HG03025 (cell line): ENCODE measurements around the gene EFTUD2.

Experiments used
- ATAC-seq: cut with Tn5 transposase; IDR thresholded peaks from one replicate; pipeline ENCODE4 v1.9.1; 2021; ENCODE audit warnings: mild to moderate bottlenecking, moderate library complexity; ENCODE audit not compliant: unreplicated experiment, low FRiP score

The EFTUD2 gene

DNA sequence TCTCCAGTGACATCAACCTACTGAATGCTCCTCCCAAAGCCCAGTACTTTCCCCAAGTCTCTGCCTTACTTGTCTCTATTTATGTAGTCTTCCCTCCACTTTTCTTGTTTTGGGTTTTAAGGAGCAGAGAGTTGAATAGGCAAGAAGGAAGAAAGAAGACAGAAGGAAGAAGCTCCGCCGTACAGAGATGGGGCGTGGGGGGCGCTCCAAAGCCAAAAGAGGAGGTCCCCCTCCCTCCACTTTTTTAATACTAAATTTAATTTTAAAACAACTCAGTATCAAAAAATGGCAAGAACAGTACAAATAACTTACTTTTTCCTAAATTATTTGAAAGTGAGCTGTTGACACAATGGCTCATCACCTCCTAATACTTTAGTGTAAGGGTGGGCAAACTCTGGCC lies 4.6 kb downstream of the EFTUD2 start:
- ATAC-seq: no peak

DNA sequence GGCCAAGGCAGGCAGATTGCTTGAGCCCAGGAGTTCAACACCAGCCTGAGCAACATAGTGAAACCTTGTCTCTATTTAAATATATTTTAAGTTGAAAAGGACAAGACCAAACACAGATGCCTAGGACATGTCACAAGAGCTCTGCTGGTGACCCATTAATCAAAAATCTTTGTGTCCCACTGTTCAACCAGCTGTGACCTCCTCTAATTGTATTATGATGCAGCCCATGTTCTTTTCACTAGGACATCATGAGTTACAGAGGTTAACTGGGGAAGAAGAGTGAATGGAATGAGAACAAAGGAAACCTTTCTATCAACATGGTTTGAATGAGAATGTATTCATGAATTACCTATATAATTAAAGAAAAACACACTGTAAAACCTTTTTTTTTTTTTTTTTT lies 7.0 kb downstream of the EFTUD2 start:
- ATAC-seq: no peak

DNA sequence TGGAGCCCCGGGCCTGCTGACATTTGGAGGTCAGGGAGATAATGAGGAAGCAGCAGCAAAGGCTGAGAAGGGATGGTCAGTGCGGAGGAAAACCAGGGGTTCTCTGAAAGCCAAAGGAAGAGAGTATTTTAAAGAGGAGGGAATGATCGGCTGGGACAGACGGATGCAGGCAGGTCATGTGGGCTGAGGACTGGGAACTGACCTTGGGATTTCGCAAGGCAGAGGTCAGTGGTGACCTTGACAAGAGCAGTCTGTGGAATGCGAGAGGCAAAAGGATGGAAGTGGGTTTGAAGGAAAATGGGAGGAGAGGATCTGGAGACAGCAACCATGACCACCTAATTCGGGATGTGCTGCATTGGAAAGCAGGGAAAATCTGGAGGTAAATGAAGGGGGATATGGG lies 10.2 kb downstream of the EFTUD2 start:
- ATAC-seq: no peak

DNA sequence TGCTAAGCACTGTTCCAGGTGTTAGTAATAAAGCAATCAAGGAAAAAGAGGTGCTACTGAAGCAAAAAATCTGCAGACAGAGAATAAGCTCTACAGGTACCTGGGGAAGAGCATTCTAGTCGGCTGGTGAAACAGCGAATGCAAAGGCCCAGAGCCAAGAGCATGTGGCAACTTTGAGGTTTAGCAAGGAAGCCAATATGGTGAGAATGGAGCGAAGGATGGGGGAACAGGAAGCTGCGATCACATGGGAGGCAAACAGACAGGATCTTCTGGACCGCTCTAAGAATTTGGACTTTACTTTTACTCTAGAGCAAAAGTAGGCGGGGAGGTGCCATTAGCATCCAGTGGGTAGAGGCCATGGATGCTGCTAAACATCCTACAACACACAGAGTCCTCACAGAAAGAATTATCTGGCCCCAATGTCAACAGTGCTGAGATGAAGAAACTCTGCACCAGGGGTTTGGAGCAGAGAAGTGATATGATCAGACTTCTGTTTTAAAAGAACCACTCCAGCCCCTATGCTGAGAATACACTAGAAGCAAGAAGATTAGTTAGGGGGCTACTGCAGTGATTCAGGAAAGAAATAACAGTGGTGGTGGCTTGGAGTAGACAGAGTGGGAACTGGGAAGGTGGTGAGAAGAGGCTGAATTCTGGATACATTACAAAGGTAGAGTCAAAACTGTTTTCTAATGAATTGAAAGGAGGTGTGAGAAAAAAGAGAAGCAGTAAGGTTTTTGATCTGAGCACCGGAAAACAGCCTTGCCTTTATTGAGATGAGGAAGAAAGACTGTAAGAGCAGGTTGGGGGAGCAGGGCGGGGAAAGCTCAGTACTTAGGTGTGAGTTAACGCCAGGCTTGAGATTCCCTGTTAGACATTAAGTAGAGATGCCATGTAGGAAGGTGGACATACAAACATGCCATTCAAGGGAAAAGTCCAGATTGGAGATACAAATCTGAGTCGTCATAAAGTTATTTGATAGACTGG lies 11.0 kb downstream of the EFTUD2 start:
- no peak for ATAC-seq

DNA sequence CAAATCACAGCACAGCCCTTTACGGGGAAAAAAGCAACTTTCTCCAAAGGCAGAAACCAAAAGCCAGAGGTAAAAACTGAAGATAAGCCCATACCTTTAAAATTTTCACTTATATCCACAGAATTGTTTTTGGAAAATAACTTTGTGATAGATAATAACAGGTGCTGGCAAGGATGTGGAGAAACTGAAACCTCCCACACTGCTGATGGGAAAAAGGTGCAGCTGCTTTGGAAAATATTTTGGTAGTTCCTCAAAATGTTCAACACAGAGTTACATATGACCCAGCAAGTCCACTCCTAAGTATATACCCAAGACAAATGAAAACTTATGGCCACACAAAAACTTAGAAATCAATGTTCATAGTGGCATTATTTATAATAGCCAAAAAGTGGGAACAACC lies 12.2 kb downstream of the EFTUD2 start:
- no peak for ATAC-seq

DNA sequence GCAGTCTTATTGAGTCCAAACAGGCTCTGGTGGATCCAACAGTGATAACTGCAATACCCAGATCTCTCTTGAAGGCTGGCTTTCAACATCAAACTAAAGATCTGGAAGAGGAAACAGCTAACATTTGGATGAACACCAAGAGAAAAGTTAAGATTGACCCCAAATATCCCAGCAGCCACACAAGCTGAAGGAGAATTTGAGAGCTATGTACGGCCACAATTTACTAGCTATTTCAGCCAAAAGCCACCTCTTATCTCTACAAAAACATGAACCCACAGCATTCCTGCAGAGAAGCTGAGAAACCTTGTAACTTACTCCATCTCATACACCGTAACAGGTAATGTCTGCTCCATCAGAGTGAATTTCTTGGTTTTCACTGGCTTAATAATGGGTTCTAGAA lies 14.3 kb downstream of the EFTUD2 start:
- ATAC-seq: no peak

DNA sequence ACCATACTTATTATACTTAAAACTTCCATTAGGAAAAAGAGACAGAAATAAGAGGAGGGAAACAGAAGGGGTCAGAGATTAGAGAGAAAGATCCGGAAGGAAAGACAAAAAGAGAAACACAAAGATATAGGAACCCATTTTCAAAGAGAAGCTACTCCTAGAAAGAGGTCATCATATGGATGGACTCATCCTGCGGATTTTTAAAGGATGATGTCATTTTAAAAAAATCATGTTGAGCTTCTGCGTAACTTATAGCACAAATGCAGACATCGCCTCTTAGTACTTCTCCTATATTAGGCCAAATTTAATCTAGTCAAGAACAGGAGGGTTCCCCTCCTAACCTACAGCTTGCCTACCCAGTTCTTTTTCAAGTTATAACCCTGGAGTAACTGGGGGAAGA lies 18.1 kb downstream of the EFTUD2 start:
- ATAC-seq: no peak

DNA sequence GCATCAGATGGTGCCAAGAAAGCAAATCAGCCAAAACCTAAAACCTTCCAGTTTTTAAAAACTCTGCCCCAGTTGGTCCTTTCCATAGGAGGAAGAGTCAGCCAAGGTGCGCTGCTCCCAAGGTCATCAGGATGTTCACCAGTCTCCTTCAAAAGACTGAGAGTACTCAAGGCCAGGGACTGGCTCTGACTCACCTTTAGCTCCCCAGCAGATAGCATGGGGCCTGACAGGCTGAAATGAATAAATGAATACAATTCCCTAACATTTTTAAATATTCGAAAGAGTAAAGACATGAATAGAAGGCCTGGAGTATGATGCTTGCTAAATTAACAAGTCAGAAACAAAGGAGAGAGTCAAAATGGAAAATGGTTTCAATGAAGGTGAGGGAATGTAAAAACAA lies 19.2 kb downstream of the EFTUD2 start:
- ATAC-seq: no peak

DNA sequence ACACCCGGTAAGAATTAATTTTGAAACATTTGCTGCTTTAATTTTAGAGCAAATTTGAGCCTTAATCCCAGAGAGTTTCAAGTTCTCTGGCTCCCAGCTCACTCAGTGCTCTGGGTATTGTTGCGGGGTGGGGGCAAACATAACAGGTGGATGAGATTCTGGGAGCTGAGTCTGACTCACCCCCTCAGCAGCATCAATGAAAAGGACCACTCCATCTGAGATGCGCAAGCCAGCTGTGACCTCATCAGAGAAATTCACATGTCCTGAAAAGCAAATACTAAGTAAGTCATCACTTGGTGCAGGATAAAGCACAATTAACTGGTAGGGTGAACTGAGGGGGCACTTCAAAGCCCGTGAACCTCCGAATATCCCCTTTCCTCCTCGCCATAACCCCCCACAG lies 19.9 kb downstream of the EFTUD2 start:
- ATAC-seq: no peak

DNA sequence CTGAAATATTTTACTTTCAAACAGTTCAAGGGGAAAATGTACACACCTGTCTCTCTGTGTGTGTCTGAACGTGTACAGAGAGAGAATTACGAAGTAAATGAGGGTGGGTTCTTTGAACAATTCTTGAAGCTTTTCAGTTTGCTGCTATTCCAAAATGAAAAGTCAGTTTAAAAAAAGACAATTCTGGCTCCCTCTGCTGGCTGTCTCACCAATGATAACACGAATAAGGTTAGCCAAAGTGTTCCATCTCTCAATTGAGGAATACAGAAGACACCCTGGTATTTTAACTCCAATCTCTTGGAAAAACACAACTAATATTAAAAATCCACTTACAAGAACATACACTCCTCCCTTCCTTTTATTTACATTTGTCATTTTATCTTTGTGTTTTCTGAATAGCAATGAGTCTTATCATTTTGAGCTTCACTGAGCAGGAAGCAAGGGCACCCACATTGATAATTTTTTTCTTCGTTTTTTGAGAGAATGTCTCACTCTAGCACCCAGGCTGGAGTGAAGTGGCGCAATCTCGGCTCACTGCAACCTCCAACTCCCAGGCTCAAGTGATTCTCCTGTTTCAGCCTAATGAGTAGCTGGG lies 20.5 kb downstream of the EFTUD2 start:
- ATAC-seq: no peak

DNA sequence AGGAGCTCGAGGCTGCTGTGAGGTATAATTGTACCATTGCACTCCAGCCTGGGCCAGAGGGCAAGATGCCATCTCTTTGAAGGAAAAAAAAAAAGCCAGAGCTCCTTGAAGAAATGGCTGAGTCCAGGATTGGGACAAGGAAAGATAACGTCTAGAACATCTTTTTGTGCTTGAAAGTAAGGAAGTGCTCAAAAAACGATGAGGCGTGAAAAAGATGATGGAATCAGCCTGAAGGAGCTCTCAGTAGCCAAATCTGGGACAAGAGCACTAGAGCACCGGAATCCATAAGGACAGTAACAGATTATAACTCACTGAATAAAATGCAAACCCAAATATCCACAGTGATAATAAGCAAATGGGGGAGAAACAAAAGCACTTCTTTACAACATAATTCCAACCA lies 22.1 kb downstream of the EFTUD2 start:
- ATAC-seq: no peak

DNA sequence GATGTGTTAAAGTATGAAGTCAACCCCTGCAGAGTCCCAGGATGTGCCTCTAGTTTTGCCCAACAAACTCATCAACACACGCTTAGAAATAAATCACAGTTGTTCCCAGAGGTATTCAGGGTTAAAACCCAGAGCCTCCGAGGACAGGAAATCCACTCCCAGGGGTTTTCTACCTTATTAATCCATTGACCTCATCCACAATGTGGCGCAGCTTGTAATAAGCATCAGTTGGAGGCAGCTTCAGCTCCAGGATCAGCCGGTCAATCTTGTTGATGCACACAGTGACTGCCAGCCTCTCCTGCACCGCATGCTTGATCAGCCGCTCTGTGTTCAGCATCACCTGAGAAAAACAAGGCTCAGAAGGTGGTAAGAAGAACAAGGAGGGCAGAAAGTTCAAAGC lies 23.5 kb downstream of the EFTUD2 start:
- ATAC-seq: no peak

DNA sequence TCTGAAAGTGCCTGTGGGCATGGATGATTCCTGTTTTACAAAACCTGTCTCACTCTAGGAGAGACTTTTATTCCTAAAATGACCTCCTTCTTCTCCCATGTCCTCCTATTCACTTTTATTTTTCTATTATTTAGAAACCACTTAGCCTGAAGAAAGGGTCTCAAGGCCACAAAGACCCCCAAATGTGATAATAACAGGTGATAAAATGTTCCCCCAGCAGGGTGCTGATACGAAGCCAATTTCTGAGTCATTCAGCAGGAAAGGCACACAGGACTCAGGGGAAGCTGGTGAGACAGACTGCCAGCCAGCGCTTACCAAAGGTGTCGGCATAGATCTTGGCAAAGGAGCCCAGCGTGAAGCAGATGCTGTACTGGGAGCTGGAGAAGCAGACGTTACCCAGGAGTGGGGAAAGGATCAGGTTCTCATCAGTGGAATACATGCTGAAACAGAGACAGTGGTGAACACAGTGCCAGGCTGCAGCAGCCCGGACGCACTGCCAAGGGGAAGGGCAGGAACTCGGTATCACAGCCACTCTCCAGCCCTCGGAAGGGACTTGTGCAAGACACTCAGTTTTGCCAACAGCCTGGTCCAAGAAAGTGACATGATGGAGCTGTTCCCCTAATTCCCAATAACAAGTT lies 27.0 kb downstream of the EFTUD2 start:
- no peak for ATAC-seq

DNA sequence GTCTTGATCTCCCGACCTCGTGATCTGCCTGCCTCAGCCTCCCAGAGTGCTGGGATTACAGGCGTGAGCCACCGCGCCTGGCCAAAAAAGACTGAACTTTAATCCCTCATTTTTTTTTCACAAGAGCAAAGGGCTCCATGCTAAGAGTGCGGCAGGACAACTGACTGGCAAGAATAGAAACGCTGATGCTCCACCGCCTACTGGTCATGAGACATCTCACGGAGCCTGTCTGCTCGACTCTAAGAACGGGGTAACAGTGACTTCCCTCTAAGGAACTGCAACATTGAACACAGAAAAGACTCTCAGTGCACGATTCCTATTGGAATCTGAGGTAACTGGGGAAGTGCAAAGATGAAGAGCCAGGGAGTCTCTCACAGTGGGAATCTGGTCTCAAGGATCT lies 27.7 kb downstream of the EFTUD2 start:
- no peak for ATAC-seq

DNA sequence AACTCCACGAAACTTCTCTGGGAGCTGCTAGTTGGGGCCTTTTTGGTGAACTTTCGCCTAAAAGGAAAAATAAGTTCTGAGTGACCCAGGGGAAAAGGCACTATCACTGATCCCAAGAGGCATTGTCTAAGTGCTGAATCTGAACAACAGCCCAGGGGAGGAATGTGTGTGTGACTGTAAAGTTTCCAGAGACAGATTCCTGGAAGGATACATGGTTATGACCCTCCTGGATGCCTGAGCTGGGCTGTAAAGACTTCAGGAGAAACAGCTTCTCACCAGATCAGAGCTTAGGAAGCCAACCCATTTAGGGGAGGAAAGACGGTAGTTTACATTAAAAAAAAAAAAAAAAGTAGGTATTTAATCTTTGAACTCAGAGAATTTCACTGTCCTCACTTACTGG lies 31.4 kb downstream of the EFTUD2 start:
- no peak for ATAC-seq

DNA sequence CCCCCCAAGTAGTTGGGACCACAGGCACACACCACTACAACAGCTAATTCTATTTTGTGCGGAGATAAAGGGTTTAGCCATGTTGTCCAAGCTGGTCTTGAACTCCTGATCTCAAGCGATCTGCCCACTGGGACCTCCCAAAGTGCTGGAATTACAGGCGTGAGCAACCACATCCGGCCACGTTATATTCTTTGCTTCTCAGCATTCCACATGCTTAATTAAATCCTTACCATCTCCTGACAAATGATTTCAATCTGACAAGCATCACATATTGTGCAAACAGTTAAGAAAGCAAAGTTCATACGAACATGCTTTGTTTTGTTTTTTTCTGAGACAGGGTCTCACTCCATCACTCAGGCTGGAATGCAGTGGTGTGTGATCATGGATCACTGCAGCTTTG lies 33.3 kb downstream of the EFTUD2 start:
- no peak for ATAC-seq

DNA sequence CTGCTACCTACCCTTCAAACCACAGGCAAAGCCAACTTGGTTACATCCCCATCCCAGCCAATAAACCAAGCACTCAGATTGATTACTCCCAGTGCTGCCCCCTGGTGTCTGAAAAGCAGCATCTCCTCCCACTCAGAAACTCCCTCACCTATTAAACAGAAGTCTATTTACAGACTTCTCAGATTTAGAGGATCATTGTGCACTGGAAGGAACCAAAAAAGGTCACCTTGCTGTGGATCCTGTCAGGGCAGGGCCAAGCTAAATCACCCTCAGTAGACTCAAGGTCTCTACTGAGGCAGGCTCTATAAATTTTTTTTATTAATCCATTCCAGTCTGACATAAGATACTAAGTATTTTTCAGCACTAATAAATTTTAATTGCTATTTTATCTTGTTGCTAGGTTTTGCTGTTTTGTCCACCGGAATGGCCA lies 34.0 kb downstream of the EFTUD2 start:
- no peak for ATAC-seq

DNA sequence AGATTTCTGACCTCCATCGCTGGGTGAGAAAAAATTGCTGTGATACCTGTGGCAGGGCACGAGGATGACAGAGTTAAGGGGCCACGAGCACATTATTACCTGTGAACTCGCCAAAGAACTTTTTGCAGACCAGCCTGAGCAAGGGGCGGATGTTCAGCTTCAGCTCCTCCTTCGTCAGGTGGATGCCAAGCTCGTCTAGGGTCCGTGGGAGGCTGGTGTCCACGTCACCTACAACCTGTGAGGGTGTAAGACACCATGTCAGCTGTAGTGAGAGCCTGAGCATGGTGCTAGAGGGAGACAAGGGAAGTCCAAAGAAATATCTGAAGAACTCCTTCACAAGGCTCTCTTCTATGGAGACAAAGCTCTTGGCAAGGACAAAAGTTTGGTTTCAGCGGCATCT lies 34.4 kb downstream of the EFTUD2 start:
- ATAC-seq: no peak

DNA sequence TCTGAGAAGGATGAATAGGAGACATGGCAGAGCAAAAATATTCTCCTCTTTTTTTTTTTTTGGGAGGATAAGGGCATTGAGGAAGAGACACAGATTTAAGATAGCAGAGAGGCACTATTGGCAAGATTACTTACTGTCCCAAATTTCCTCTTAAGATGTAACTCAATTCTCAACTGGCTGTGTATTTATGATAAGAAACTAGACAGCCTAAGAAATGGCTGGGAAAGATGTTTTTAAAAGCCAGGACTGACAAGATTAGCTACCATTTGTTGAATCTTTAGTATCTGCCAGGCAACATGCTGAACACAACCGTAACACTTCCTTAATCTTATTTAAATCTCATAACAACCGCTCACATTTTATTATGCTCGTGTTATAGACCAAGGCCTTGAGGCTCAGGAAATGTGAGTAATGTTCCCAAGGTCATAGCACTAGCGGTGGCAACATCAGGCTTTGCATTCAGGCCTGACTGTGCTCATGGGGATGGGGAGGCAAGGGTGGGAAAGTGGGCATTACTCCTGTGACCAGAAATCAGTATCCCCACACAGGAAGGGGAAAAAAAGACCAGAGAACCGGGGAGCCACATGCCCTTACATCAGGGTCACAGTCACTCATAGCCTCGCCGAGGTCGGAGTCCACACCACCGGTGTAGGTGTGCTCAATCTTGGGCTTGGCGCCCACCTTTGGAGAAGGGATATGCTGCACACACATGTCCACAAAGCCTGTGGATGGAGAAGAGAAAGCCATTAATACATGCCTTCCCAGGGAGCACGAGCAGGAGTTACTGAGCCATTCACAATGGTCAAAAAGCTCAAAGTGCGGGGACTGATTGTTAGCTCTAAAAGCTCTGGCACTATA lies 36.0 kb downstream of the EFTUD2 start:
- ATAC-seq: no peak

DNA sequence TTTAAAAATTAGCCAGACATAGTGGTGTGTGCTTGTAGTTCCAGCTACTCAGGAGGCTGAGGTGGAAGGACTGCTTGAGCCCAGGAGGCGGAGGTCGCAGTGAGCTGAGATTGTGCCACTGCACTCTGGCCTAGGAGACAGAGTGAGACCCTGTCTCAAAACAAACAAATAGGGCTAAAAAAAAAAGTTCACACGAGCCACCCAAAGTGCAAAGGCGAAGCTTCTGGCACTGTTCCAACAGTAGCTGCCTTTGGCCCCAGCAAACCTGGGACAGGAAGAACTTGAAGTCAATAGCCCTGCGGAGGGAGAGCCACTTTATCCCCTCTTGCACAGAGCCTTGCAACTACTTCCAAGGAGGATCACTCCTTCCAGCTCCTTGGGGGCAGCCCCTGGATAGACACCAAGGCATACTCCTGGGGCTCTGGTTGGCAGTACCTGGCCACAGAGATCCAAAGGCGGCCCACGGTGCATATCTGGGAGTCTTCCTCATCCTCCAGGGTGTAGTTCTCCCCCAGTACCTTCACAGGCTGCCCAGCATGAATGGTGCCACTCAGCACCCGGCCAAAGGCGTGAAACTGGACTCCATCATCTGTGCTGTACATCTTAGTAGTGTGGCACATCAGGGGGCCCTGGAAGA lies 36.8 kb downstream of the EFTUD2 start:
- ATAC-seq: no peak
